SK-N-SH treated with all-trans-retinoic acid at 6 μM for 48 hours (cell line): ENCODE results near the gene ADAMTSL3.

Experiments
- CSDC2 ChIP-seq: fragments of 250-450 bp; sonication (Bioruptor Pico); IDR thresholded peaks from 2 replicates; pipeline ENCODE4 v1.5.0; 2020; ENCODE audit warnings: mild to moderate bottlenecking, moderate library complexity
- ESRRG ChIP-seq: fragments of 250-450 bp; sonication (Bioruptor Pico); IDR thresholded peaks from 2 replicates; pipeline ENCODE4 v1.6.1; 2021; ENCODE audit warnings: mild to moderate bottlenecking
- ISL1 ChIP-seq: fragments of 250-450 bp; sonication (Bioruptor Pico); IDR thresholded peaks from 2 replicates; pipeline ENCODE4 v2.1.2; 2022; ENCODE audit warnings: mild to moderate bottlenecking, moderate library complexity
- OSR1 ChIP-seq: fragments of 250-450 bp; sonication (Bioruptor Pico); IDR thresholded peaks from 2 replicates; pipeline ENCODE4 v1.8.0; 2022; ENCODE audit warnings: moderate library complexity, mild to moderate bottlenecking, inconsistent platforms
- PPARA ChIP-seq: fragments of 250-450 bp; sonication (Bioruptor Pico); IDR thresholded peaks from 2 replicates; pipeline ENCODE4 v1.5.0; 2020; ENCODE audit warnings: mild to moderate bottlenecking, borderline replicate concordance
- RARB ChIP-seq: fragments of 250-450 bp; sonication (Bioruptor Pico); IDR thresholded peaks from 2 replicates; pipeline ENCODE4 v1.8.0; 2021; ENCODE audit warnings: mild to moderate bottlenecking, moderate library complexity
- TCF4 ChIP-seq: fragments of 250-450 bp; sonication (Bioruptor Pico); IDR thresholded peaks from 2 replicates; pipeline ENCODE4 v1.8.0; 2021; ENCODE audit warnings: mild to moderate bottlenecking, moderate library complexity, borderline replicate concordance
- TF ChIP-seq, protein P1 (sequence below): fragments of 250-450 bp; sonication (Bioruptor Pico); IDR thresholded peaks from 2 replicates; pipeline ENCODE4 v1.8.0; 2020; ENCODE audit warnings: mild to moderate bottlenecking, moderate library complexity, borderline replicate concordance
- TF ChIP-seq, protein P2 (sequence below): fragments of 250-450 bp; sonication (Bioruptor Pico); IDR thresholded peaks from 2 replicates; pipeline ENCODE4 v1.5.1; 2021; ENCODE audit warnings: mild to moderate bottlenecking, moderate library complexity
- TF ChIP-seq, protein P3 (sequence below): fragments of 250-450 bp; sonication (Bioruptor Pico); IDR thresholded peaks from 2 replicates; pipeline ENCODE4 v1.8.0; 2021; ENCODE audit warnings: low read depth, mild to moderate bottlenecking, moderate library complexity, borderline replicate concordance

DNA sequence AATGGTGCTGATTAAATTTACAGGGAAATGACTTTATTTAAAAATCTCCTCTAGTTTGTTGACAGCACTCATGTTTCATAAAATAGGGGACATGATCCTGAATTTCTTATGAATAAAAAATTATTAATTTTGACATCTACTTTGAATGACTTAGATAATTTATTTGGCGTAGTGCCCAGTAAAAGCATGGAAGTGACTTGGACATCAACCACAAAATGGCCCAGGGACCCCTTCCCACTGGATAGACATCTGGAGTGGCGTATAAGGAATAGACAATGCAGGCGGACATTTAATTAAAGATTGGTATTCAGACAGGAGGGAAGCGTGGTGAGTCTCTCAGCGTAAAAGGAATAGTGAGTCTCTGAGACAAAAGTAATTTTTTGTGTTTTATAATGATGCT lies 79.8 kb downstream of the ADAMTSL3 start:
- TF ChIP-seq, protein P1, sequence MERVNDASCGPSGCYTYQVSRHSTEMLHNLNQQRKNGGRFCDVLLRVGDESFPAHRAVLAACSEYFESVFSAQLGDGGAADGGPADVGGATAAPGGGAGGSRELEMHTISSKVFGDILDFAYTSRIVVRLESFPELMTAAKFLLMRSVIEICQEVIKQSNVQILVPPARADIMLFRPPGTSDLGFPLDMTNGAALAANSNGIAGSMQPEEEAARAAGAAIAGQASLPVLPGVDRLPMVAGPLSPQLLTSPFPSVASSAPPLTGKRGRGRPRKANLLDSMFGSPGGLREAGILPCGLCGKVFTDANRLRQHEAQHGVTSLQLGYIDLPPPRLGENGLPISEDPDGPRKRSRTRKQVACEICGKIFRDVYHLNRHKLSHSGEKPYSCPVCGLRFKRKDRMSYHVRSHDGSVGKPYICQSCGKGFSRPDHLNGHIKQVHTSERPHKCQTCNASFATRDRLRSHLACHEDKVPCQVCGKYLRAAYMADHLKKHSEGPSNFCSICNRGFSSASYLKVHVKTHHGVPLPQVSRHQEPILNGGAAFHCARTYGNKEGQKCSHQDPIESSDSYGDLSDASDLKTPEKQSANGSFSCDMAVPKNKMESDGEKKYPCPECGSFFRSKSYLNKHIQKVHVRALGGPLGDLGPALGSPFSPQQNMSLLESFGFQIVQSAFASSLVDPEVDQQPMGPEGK (CRISPR knock-in tag) = no peak
- no peak for TF ChIP-seq RARB (CRISPR knock-in tag)
- TF ChIP-seq, protein P2, sequence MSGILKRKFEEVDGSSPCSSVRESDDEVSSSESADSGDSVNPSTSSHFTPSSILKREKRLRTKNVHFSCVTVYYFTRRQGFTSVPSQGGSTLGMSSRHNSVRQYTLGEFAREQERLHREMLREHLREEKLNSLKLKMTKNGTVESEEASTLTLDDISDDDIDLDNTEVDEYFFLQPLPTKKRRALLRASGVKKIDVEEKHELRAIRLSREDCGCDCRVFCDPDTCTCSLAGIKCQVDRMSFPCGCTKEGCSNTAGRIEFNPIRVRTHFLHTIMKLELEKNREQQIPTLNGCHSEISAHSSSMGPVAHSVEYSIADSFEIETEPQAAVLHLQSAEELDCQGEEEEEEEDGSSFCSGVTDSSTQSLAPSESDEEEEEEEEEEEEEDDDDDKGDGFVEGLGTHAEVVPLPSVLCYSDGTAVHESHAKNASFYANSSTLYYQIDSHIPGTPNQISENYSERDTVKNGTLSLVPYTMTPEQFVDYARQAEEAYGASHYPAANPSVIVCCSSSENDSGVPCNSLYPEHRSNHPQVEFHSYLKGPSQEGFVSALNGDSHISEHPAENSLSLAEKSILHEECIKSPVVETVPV = no peak
- no peak for TF ChIP-seq ISL1 (CRISPR knock-in tag)
- no peak for TF ChIP-seq ESRRG (CRISPR knock-in tag)
- no peak for TF ChIP-seq OSR1 (CRISPR knock-in tag)
- TF ChIP-seq, protein P3, sequence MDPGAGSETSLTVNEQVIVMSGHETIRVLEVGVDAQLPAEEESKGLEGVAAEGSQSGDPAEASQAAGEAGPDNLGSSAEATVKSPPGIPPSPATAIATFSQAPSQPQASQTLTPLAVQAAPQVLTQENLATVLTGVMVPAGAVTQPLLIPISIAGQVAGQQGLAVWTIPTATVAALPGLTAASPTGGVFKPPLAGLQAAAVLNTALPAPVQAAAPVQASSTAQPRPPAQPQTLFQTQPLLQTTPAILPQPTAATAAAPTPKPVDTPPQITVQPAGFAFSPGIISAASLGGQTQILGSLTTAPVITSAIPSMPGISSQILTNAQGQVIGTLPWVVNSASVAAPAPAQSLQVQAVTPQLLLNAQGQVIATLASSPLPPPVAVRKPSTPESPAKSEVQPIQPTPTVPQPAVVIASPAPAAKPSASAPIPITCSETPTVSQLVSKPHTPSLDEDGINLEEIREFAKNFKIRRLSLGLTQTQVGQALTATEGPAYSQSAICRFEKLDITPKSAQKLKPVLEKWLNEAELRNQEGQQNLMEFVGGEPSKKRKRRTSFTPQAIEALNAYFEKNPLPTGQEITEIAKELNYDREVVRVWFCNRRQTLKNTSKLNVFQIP (CRISPR knock-in tag) = no peak
- no peak for TF ChIP-seq PPARA (CRISPR knock-in tag)
- TF ChIP-seq TCF4 = no peak
- TF ChIP-seq CSDC2 (CRISPR knock-in tag) = no peak
